IMR-90 (cell line): Measurements from ENCODE around the gene RPS6KA2. TPM values are rescaled to one million over a fixed set of nuclear protein-coding genes. Genes with fewer than 3 reads are reported as not detected.

ENCODE experiments used
- ATAC-seq: fragments of 200-7000 bp; cut with Tn5 transposase; 2 replicates; pipeline ENCODE4 v1.9.1; 2020; ENCODE audit warnings: low read depth, mild to moderate bottlenecking, moderate library complexity
- BruUV-seq: library from RNA; stranded (reverse); fragments of 400-500 nt; replicated peaks from 2 replicates; lab custom pipeline; 2021; lab: Mats Ljungman, UMichigan
- CTCF ChIA-PET: fragments of 300-600 bp; formaldehyde crosslinking; extraction: SDS; loops from one replicate; lab custom pipeline; 2021; ENCODE audit warnings: antibody characterized with exemption; lab: Yijun Ruan, JAX
- POLR2A ChIA-PET: fragments of 300-600 bp; sonication (Branson Sonifier 250); formaldehyde crosslinking; loops from one replicate; lab custom pipeline; 2022; ENCODE audit warnings: antibody characterized with exemption; ENCODE audit not compliant: unreplicated experiment; lab: Charles Lee
- DNase-seq: peaks from one replicate; pipeline ENCODE4 v3.0.0; 2013
- H2AFZ ChIP-seq: replicated peaks from 2 replicates; pipeline ENCODE3; 2013; ENCODE audit warnings: low read length, mild to moderate bottlenecking; ENCODE audit not compliant: poor library complexity
- H2AK5ac ChIP-seq: 2 replicates; pipeline ENCODE4 v1.6.1; 2013; ENCODE audit warnings: low read depth, low read length, inconsistent platforms
- H2AK9ac ChIP-seq: replicated peaks from 2 replicates; pipeline ENCODE3; 2013; ENCODE audit warnings: mild to moderate bottlenecking, low read depth, low read length, moderate library complexity; ENCODE audit not compliant: poor library complexity
- H2BK120ac ChIP-seq: 2 replicates; pipeline ENCODE4 v1.6.1; 2013; ENCODE audit warnings: low read depth, low read length, inconsistent platforms
- H2BK15ac ChIP-seq: 3 replicates; pipeline ENCODE4 v1.6.1; 2013; ENCODE audit warnings: low read depth, low read length, inconsistent platforms
- H2BK20ac ChIP-seq: 2 replicates; pipeline ENCODE4 v1.6.1; 2013; ENCODE audit warnings: low read depth, mild to moderate bottlenecking, inconsistent platforms, low read length, moderate library complexity
- H2BK5ac ChIP-seq: 2 replicates; pipeline ENCODE4 v1.6.1; 2013; ENCODE audit warnings: mild to moderate bottlenecking, low read depth, low read length, inconsistent platforms; ENCODE audit not compliant: poor library complexity, severe bottlenecking
- H3K14ac ChIP-seq: replicated peaks from 2 replicates; pipeline ENCODE4 v1.6.1; 2013; ENCODE audit warnings: low read depth, low read length, inconsistent platforms
- H3K18ac ChIP-seq: 2 replicates; pipeline ENCODE4 v1.6.1; 2013; ENCODE audit warnings: low read depth, low read length, control low read depth
- H3K23ac ChIP-seq: 2 replicates; pipeline ENCODE4 v1.6.1; 2013; ENCODE audit warnings: low read depth, low read length, inconsistent platforms
- H3K27ac ChIP-seq: 2 replicates; pipeline ENCODE4 v1.5.1; 2013; ENCODE audit warnings: mild to moderate bottlenecking, control low read depth, low read length; ENCODE audit not compliant: insufficient read depth
- H3K27me3 ChIP-seq: 2 replicates; pipeline ENCODE4 v1.6.1; 2013; ENCODE audit warnings: low read length; ENCODE audit not compliant: control insufficient read depth, insufficient read depth
- H3K36me3 ChIP-seq: 2 replicates; pipeline ENCODE4 v1.6.1; 2013; ENCODE audit warnings: low read length, mixed read lengths; ENCODE audit not compliant: control insufficient read depth, insufficient read depth
- H3K4ac ChIP-seq: 2 replicates; pipeline ENCODE4 v1.6.1; 2013; ENCODE audit warnings: low read depth, low read length, inconsistent platforms
- H3K4me1 ChIP-seq: 2 replicates; pipeline ENCODE4 v1.6.1; 2013; ENCODE audit warnings: low read length, mixed read lengths; ENCODE audit not compliant: control insufficient read depth, insufficient read depth
- H3K4me2 ChIP-seq: 2 replicates; pipeline ENCODE4 v1.6.1; 2013; ENCODE audit warnings: low read depth, mild to moderate bottlenecking, control low read depth, low read length, moderate library complexity
- H3K4me3 ChIP-seq: 2 replicates; pipeline ENCODE4 v1.5.1; 2013; ENCODE audit warnings: low read depth, mild to moderate bottlenecking, control low read depth, low read length, moderate library complexity; ENCODE audit not compliant: insufficient read depth
- H3K56ac ChIP-seq: 2 replicates; pipeline ENCODE4 v1.6.1; 2013; ENCODE audit warnings: low read length, inconsistent platforms; ENCODE audit not compliant: insufficient read depth; ENCODE audit errors: extremely low read depth
- H3K79me1 ChIP-seq, 2 experiments: 2 replicates each; pipeline ENCODE4 v1.6.1; 2013; ENCODE audit warnings: low read length in 2 of 2, inconsistent platforms in 1 of 2, low read depth in 1 of 2
- H3K9ac ChIP-seq: 2 replicates; pipeline ENCODE4 v1.6.1; 2013; ENCODE audit warnings: low read depth, low read length, control low read depth
- H3K9me1 ChIP-seq: 2 replicates; pipeline ENCODE4 v1.6.1; 2013; ENCODE audit warnings: low read length, inconsistent platforms; ENCODE audit not compliant: insufficient read depth
- H3K9me3 ChIP-seq: 2 replicates; pipeline ENCODE4 v1.6.1; 2013; ENCODE audit warnings: low read length; ENCODE audit not compliant: control insufficient read depth, insufficient read depth
- H4K20me1 ChIP-seq: 2 replicates; pipeline ENCODE4 v1.6.1; 2013; ENCODE audit warnings: low read length, inconsistent platforms; ENCODE audit not compliant: insufficient read depth
- H4K5ac ChIP-seq: 2 replicates; pipeline ENCODE4 v1.6.1; 2013; ENCODE audit warnings: mild to moderate bottlenecking, low read depth, low read length, control low read depth
- H4K8ac ChIP-seq, 2 experiments: 2 replicates each; pipeline ENCODE4 v1.6.1; 2013; ENCODE audit warnings: low read depth in 2 of 2, low read length in 2 of 2, control low read depth in 1 of 2, inconsistent platforms in 1 of 2
- H4K91ac ChIP-seq: 2 replicates; pipeline ENCODE4 v1.6.1; 2013; ENCODE audit warnings: low read depth, low read length, inconsistent platforms; ENCODE audit not compliant: insufficient read depth
- CEBPB ChIP-seq: IDR thresholded peaks from 2 replicates; pipeline ENCODE4 v1.6.1; 2012; ENCODE audit warnings: low read depth, low read length, improper control_type of control experiment
- CHD1 ChIP-seq: IDR thresholded peaks from 2 replicates; pipeline ENCODE4 v1.6.1; 2012; ENCODE audit warnings: low read depth, low read length, improper control_type of control experiment
- CTCF ChIP-seq: conservative IDR thresholded peaks from 2 replicates; pipeline ENCODE4 v1.5.1; 2012; ENCODE audit warnings: mild to moderate bottlenecking, low read depth, low read length, improper control_type of control experiment
- ELK1 ChIP-seq: fragments of 150-350 bp; IDR thresholded peaks from 2 replicates; pipeline ENCODE4 v1.6.1; 2016; ENCODE audit warnings: low read depth, mild to moderate bottlenecking, low read length, moderate library complexity, borderline replicate concordance
- MXI1 ChIP-seq: IDR thresholded peaks from 2 replicates; pipeline ENCODE4 v1.6.1; 2012; ENCODE audit warnings: low read depth, mild to moderate bottlenecking, low read length, moderate library complexity, borderline replicate concordance
- NFE2L2 ChIP-seq: fragments of 150-350 bp; IDR thresholded peaks from 2 replicates; pipeline ENCODE4 v1.6.1; 2016; ENCODE audit warnings: low read depth, mild to moderate bottlenecking, low read length
- POLR2A ChIP-seq: IDR thresholded peaks from 2 replicates; pipeline ENCODE4 v1.6.1; 2012; ENCODE audit warnings: mild to moderate bottlenecking, low read depth, low read length
- RCOR1 ChIP-seq: IDR thresholded peaks from 2 replicates; pipeline ENCODE4 v1.6.1; 2012; ENCODE audit warnings: mild to moderate bottlenecking, low read length, improper control_type of control experiment; ENCODE audit not compliant: insufficient replicate concordance
- SMC3 ChIP-seq: fragments of 150-350 bp; IDR thresholded peaks from 2 replicates; pipeline ENCODE4 v1.6.1; 2016; ENCODE audit warnings: low read depth, mild to moderate bottlenecking, antibody characterized with exemption, low read length, moderate library complexity
- USF2 ChIP-seq: fragments of 150-350 bp; IDR thresholded peaks from 2 replicates; pipeline ENCODE4 v1.6.1; 2017; ENCODE audit warnings: mild to moderate bottlenecking, antibody characterized with exemption, low read length, low read depth
- WGBS, 2 experiments: methylation state at CpG; one replicate each; pipeline versions ENCODE4 v1.1.5 to v1.1.7; 2013; ENCODE audit warnings: missing lambda C conversion rate in 2 of 2; ENCODE audit not compliant: insufficient read length in 1 of 2; ENCODE audit errors: extremely low coverage in 2 of 2; 5-methylcytosine and 5-hydroxymethylcytosine counted together
- dilution Hi-C: fragments of 300-500 bp; cut with HindIII; formaldehyde crosslinking; loops from one replicate; pipeline ENCODE4 v1.14.3; 2018; ENCODE audit warnings: low sequenced_read_pairs; ENCODE audit not compliant: unreplicated experiment
- in situ Hi-C: fragments of 300-500 bp; cut with MboI; formaldehyde crosslinking; loops from 3 replicates; pipeline ENCODE4 v1.14.3; 2019; ENCODE audit warnings: low sequenced_read_pairs, inconsistent platforms, mixed read lengths
- intact Hi-C: fragments of 100-400 bp; cut with micrococcal nuclease; formaldehyde crosslinking; loops from 2 replicates; pipeline ENCODE4 v1.10.0; 2022
- polyA plus RNA-seq, 3 experiments: library from polyadenylated mRNA; depleted of rRNA; stranded (reverse); fragments of >200 nt; gene quantifications; 2 replicates each; pipeline ENCODE4 v1.2.3, GENCODE V29; 2012; ENCODE audit warnings: low replicate concordance in 1 of 3
- total RNA-seq: library from RNA; depleted of rRNA; stranded (reverse); fragments of >200 nt; gene quantifications from 2 replicates; pipeline ENCODE4 v1.2.3, GENCODE V29; 2012

RPS6KA2 gene
- total and polyA plus RNA-seq, 2 of the 4 experiments (the other 2 are of a cell fraction): 26.9 to 31.3 TPM

GRCh38 chr6:166516251-166516884 is 110.7 kb downstream of the RPS6KA2 start:
- H3K27ac ChIP-seq: no peak overlapping the region
- peak overlapping the region in 1 of 2 experiments; percentile 21; a peak in 1 of 4 replicates for H4K8ac ChIP-seq
- no peak overlapping the region for H3K56ac ChIP-seq
- H3K23ac ChIP-seq: no peak overlapping the region
- H3K36me3 ChIP-seq: peaks cover 26% of the 10 kb centered on the region
- DNase-seq (peak; percentile 18), ATAC-seq (no peak)
- no peak overlapping the region for H4K91ac ChIP-seq
- H3K18ac ChIP-seq: no peak overlapping the region
- BruUV-seq: no TSS peak
- H3K4me3 ChIP-seq: no peak overlapping the region
- CTCF ChIA-PET: no interaction called here
- no peak overlapping the region for H2BK15ac ChIP-seq
- dilution Hi-C loops: no loop called here
- in situ Hi-C loops: no loop called here
- H3K79me1 ChIP-seq: peaks cover 0 to 10% of the 10 kb centered on the region in 2 experiments; a peak in 1 of 4 replicates
- no peak for TF ChIP-seq POLR2A
- no peak for TF ChIP-seq CEBPB
- TF ChIP-seq ELK1: no peak
- TF ChIP-seq USF2: no peak
- no peak for TF ChIP-seq MXI1
- no peak for TF ChIP-seq SMC3
- TF ChIP-seq CHD1: no peak
- no peak for TF ChIP-seq NFE2L2
- no peak for TF ChIP-seq RCOR1
- TF ChIP-seq CTCF: no peak
- no peaks in the 10 kb centered on the region for H3K27me3 ChIP-seq
- peak overlapping the region; percentile 24 for H2AFZ ChIP-seq
- intact Hi-C loops: loop anchor here (5.0 kb wide), 1 partner anchor 241 kb away; no protein-coding TSS in a partner anchor
- WGBS, 2 experiments: 64% methylated on average over 3 of the region's 7 CpGs; no CpG with 5 or more reads in 1 of the 2 experiments
- no peak overlapping the region for H2BK20ac ChIP-seq
- peak overlapping the region; percentile 40; the same call in 1 of the 2 replicates for H2BK120ac ChIP-seq
- H3K4me1 ChIP-seq: peaks cover 10% of the 10 kb centered on the region
- no peak overlapping the region for H2BK5ac ChIP-seq
- H3K14ac ChIP-seq: peak overlapping the region; percentile 29; the same call in 1 of the 2 replicates
- peaks cover 4% of the 10 kb centered on the region for H4K20me1 ChIP-seq
- H3K4me2 ChIP-seq: no peak overlapping the region
- H3K4ac ChIP-seq: peak overlapping the region; percentile 24
- H2AK5ac ChIP-seq: no peak overlapping the region; the same call in 1 of the 2 replicates
- H3K9me3 ChIP-seq: no peaks in the 10 kb centered on the region
- H2AK9ac ChIP-seq: peak overlapping the region; percentile 52
- H4K5ac ChIP-seq: peak overlapping the region; percentile 15
- H3K9ac ChIP-seq: no peak overlapping the region
- H3K9me1 ChIP-seq: peaks cover 20% of the 10 kb centered on the region
- POLR2A ChIA-PET: no interaction called here
